Esophagus (tissue), 2 donors: ENCODE results near the gene ATP6V0C. TPM values are rescaled to one million over a fixed set of nuclear protein-coding genes. Genes with fewer than 3 reads are reported as not detected.

ENCODE experiments used
- H3K27ac ChIP-seq, 2 donors: one replicate each; pipeline ENCODE4 v1.5.1; 2013; ENCODE audit warnings: low read depth in 2 of 2, mild to moderate bottlenecking in 2 of 2, inconsistent platforms in 1 of 2, low read length in 1 of 2, moderate library complexity in 1 of 2
- H3K27me3 ChIP-seq, 2 donors: one replicate each; pipeline ENCODE4 v1.6.1; 2013; ENCODE audit warnings: low read length in 2 of 2, control low read depth in 1 of 2, mild to moderate bottlenecking in 1 of 2; ENCODE audit not compliant: insufficient read depth in 2 of 2, control insufficient read depth in 1 of 2
- H3K36me3 ChIP-seq, 2 donors: one replicate each; pipeline ENCODE4 v1.6.1; 2013; ENCODE audit warnings: low read length in 1 of 2; ENCODE audit not compliant: control insufficient read depth in 2 of 2, insufficient read depth in 2 of 2
- H3K4me1 ChIP-seq, 2 donors: one replicate each; pipeline ENCODE4 v1.6.1; 2013; ENCODE audit warnings: low read length in 1 of 2; ENCODE audit not compliant: control insufficient read depth in 2 of 2, insufficient read depth in 2 of 2
- H3K4me3 ChIP-seq, 2 donors: one replicate each; pipeline ENCODE4 v1.5.1; 2013; ENCODE audit warnings: low read length in 2 of 2, mild to moderate bottlenecking in 2 of 2, low read depth in 1 of 2, moderate library complexity in 1 of 2
- H3K9me3 ChIP-seq, 2 donors: one replicate each; pipeline ENCODE4 v1.6.1; 2013; ENCODE audit warnings: mild to moderate bottlenecking in 2 of 2, low read depth in 1 of 2, low read length in 1 of 2, moderate library complexity in 1 of 2; ENCODE audit not compliant: control insufficient read depth in 2 of 2, insufficient read depth in 1 of 2
- WGBS, 2 donors: extraction: QIAGEN DNeasy Blood & Tissue Kit; methylation state at CpG; one replicate each; pipeline ENCODE4 v1.1.7; 2013; 5-methylcytosine and 5-hydroxymethylcytosine counted together
- polyA plus RNA-seq, 2 donors: library from polyadenylated mRNA; stranded (reverse); fragments of 200-250 nt; gene quantifications; one replicate each; pipeline ENCODE4 v1.2.3, GENCODE V29; 2013
- donor health status: healthy with polysubstance abuse.
- donor health status: Bipolar disorder and iron deficiency.

Gene ATP6V0C
- polyA plus RNA-seq, 2 donors, result 196 to 214 TPM

GRCh38 chr16:2487903-2488531 lies 25.7 kb upstream of the ATP6V0C start:
- peaks cover 0 to 5% of the 10 kb centered on the region in 2 donors for H3K4me1 ChIP-seq
- 79 to 81% methylated on average over 15 of the region's 15 CpGs for WGBS, 2 donors
- H3K36me3 ChIP-seq, result no peaks in the 10 kb centered on the region
- no peak overlapping the region for H3K4me3 ChIP-seq
- H3K27ac ChIP-seq, result no peak overlapping the region
- H3K9me3 ChIP-seq, result no peaks in the 10 kb centered on the region
- no peaks in the 10 kb centered on the region for H3K27me3 ChIP-seq

GRCh38 chr16:2489581-2489980 lies 24.2 kb upstream of the ATP6V0C start:
- Histone ChIP-seq H3K4me1 (peaks cover 0 to 2% of the 10 kb centered on the region in 2 donors), H3K4me3 (no peak overlapping the region), H3K36me3 (no peaks in the 10 kb centered on the region), H3K27ac (no peak overlapping the region), H3K9me3 (no peaks in the 10 kb centered on the region), H3K27me3 (no peaks in the 10 kb centered on the region)
- WGBS, 2 donors, result 92 to 95% methylated on average over 16 of the region's 16 CpGs

GRCh38 chr16:2490190-2491105 lies 23.3 kb upstream of the ATP6V0C start:
- Histone ChIP-seq H3K36me3 (no peaks in the 10 kb centered on the region), H3K9me3 (no peaks in the 10 kb centered on the region), H3K4me1 (peaks cover 0 to 2% of the 10 kb centered on the region in 2 donors), H3K4me3 (no peak overlapping the region), H3K27ac (no peak overlapping the region), H3K27me3 (no peaks in the 10 kb centered on the region)
- WGBS, 2 donors, result 91% methylated on average over 23 of the region's 23 CpGs

GRCh38 chr16:2492292-2492691 lies 21.5 kb upstream of the ATP6V0C start:
- Histone ChIP-seq H3K27ac (no peak overlapping the region), H3K4me3 (no peak overlapping the region), H3K9me3 (no peaks in the 10 kb centered on the region), H3K27me3 (no peaks in the 10 kb centered on the region), H3K36me3 (peaks cover 0 to 6% of the 10 kb centered on the region in 2 donors), H3K4me1 (peaks cover 0 to 14% of the 10 kb centered on the region in 2 donors)
- 83 to 95% methylated on average over 13 of the region's 13 CpGs for WGBS, 2 donors

GRCh38 chr16:2493605-2494004 lies 20.1 kb upstream of the ATP6V0C start:
- Histone ChIP-seq H3K36me3 (peaks cover 0 to 10% of the 10 kb centered on the region in 2 donors), H3K27ac (no peak overlapping the region), H3K4me1 (peaks cover 0 to 25% of the 10 kb centered on the region in 2 donors), H3K4me3 (no peak overlapping the region), H3K9me3 (no peaks in the 10 kb centered on the region), H3K27me3 (no peaks in the 10 kb centered on the region)
- WGBS, 2 donors, result 88 to 90% methylated on average over 6 of the region's 6 CpGs

GRCh38 chr16:2494616-2495015 lies 19.1 kb upstream of the ATP6V0C start:
- peaks cover 0 to 35% of the 10 kb centered on the region in 2 donors for H3K4me1 ChIP-seq
- WGBS, 2 donors, result 92 to 93% methylated on average over 5 of the region's 5 CpGs
- no peak overlapping the region for H3K27ac ChIP-seq
- H3K9me3 ChIP-seq, result no peaks in the 10 kb centered on the region
- peaks cover 0 to 10% of the 10 kb centered on the region in 2 donors for H3K36me3 ChIP-seq
- no peak overlapping the region for H3K4me3 ChIP-seq
- H3K27me3 ChIP-seq, result no peaks in the 10 kb centered on the region

GRCh38 chr16:2495041-2495440 lies 18.7 kb upstream of the ATP6V0C start:
- Histone ChIP-seq H3K27me3 (no peaks in the 10 kb centered on the region), H3K9me3 (no peaks in the 10 kb centered on the region), H3K4me3 (no peak overlapping the region), H3K4me1 (peaks cover 0 to 39% of the 10 kb centered on the region in 2 donors), H3K27ac (no peak overlapping the region), H3K36me3 (peaks cover 0 to 10% of the 10 kb centered on the region in 2 donors)
- 93 to 95% methylated on average over 5 of the region's 5 CpGs for WGBS, 2 donors

GRCh38 chr16:2496223-2497115 lies 17.3 kb upstream of the ATP6V0C start:
- 79 to 87% methylated on average over 58 to 62 of the region's 62 CpGs for WGBS, 2 donors
- H3K36me3 ChIP-seq, result peaks cover 0 to 10% of the 10 kb centered on the region in 2 donors
- no peaks in the 10 kb centered on the region for H3K9me3 ChIP-seq
- peaks cover 0 to 41% of the 10 kb centered on the region in 2 donors for H3K4me1 ChIP-seq
- no peaks in the 10 kb centered on the region for H3K27me3 ChIP-seq
- no peak overlapping the region for H3K27ac ChIP-seq
- H3K4me3 ChIP-seq, result peak overlapping the region in 1 of 2 donors; percentile 4

- Histone ChIP-seq H3K27me3 (no peaks in the 10 kb centered on the region), H3K27ac (no peak overlapping the region), H3K9me3 (no peaks in the 10 kb centered on the region), H3K4me3 (no peak overlapping the region), H3K4me1 (peaks cover 0 to 44% of the 10 kb centered on the region in 2 donors), H3K36me3 (peaks cover 0 to 10% of the 10 kb centered on the region in 2 donors)
- 52 to 64% methylated on average over 21 of the region's 21 CpGs for WGBS, 2 donors
Observed at GRCh38 chr16:2497116-2497630, 16.6 kb upstream of the ATP6V0C start.
